Activated T-cell treated with anti-CD3 and anti-CD28 coated beads for 24 hours (primary cell): ENCODE data around the gene MCM5.
A peak's percentile ranks its signal among the peaks of the same experiment; 100 is the strongest.

Experiments
- DNase-seq: peaks from one replicate; pipeline ENCODE4 v3.0.0-alpha.2; 2020; ENCODE audit warnings: low read depth

Gene MCM5

GRCh38 chr22:35403356-35403755, 3.4 kb downstream of the MCM5 start:
- no peak for DNase-seq

GRCh38 chr22:35404176-35404575, 4.2 kb downstream of the MCM5 start:
- DNase-seq: no peak

GRCh38 chr22:35406443-35406842, 6.5 kb downstream of the MCM5 start:
- no peak for DNase-seq

- DNase-seq: no peak
These were observed 7.4 kb downstream of the MCM5 start for GRCh38 chr22:35407362-35407761.

GRCh38 chr22:35409783-35410662, 10.1 kb downstream of the MCM5 start:
- no peak for DNase-seq

- DNase-seq: no peak
These were observed 10.7 kb downstream of the MCM5 start for GRCh38 chr22:35410663-35411034.

- DNase-seq: no peak
These were observed 11.2 kb downstream of the MCM5 start for GRCh38 chr22:35411102-35411501.

GRCh38 chr22:35413624-35414023, 13.7 kb downstream of the MCM5 start:
- DNase-seq: no peak

- DNase-seq: no peak
These were observed 17.7 kb downstream of the MCM5 start for GRCh38 chr22:35417606-35418005.

- no peak for DNase-seq
These were observed 18.1 kb downstream of the MCM5 start for GRCh38 chr22:35418088-35418487.

- DNase-seq: no peak
These were observed 18.8 kb downstream of the MCM5 start for GRCh38 chr22:35418731-35419130.

GRCh38 chr22:35419756-35420155, 19.8 kb downstream of the MCM5 start:
- no peak for DNase-seq

GRCh38 chr22:35421121-35421520, 21.2 kb downstream of the MCM5 start:
- DNase-seq: no peak

- DNase-seq: no peak
These were observed 22.2 kb downstream of the MCM5 start for GRCh38 chr22:35422145-35422544.

GRCh38 chr22:35422936-35423335, 23.0 kb downstream of the MCM5 start:
- DNase-seq: no peak

- DNase-seq: no peak
These were observed 24.1 kb downstream of the MCM5 start for GRCh38 chr22:35424081-35424480.

- DNase-seq: no peak
These were observed 24.8 kb downstream of the MCM5 start for GRCh38 chr22:35424761-35425160.

- no peak for DNase-seq
These were observed 25.6 kb downstream of the MCM5 start for GRCh38 chr22:35425546-35425945.

GRCh38 chr22:35425971-35426800, 26.2 kb downstream of the MCM5 start:
- DNase-seq: no peak

GRCh38 chr22:35426801-35427140, 26.8 kb downstream of the MCM5 start:
- DNase-seq: no peak

- DNase-seq: peak; percentile 58
These were observed 31.0 kb downstream of the MCM5 start for GRCh38 chr22:35430897-35431322.

GRCh38 chr22:35431483-35432227, 31.7 kb downstream of the MCM5 start:
- DNase-seq: no peak
